Mucosa of stomach (tissue), 1 donor: ENCODE data around the gene ERC2.

Experiments
- H3K27me3 ChIP-seq: one replicate; pipeline ENCODE4 v1.7.0; 2013; ENCODE audit warnings: mild to moderate bottlenecking, low read length; ENCODE audit not compliant: control insufficient read depth, insufficient read depth
- H3K36me3 ChIP-seq: one replicate; pipeline ENCODE4 v1.7.0; 2013; ENCODE audit warnings: low read length; ENCODE audit not compliant: control insufficient read depth, insufficient read depth
- H3K4me1 ChIP-seq: one replicate; pipeline ENCODE4 v1.7.0; 2013; ENCODE audit warnings: mild to moderate bottlenecking, low read length; ENCODE audit not compliant: control insufficient read depth, insufficient read depth
- H3K4me3 ChIP-seq: one replicate; pipeline ENCODE4 v1.7.0; 2013; ENCODE audit warnings: low read length
- H3K9ac ChIP-seq: one replicate; pipeline ENCODE4 v1.7.0; 2013; ENCODE audit warnings: mild to moderate bottlenecking, low read length, moderate library complexity
- H3K9me3 ChIP-seq: one replicate; pipeline ENCODE4 v1.7.0; 2013; ENCODE audit warnings: mild to moderate bottlenecking, low read length, moderate library complexity; ENCODE audit not compliant: control insufficient read depth
- donor health status: Pancreatic carcinoma.

Gene ERC2

GRCh38 chr3:55486101-55486856 lies 982.0 kb downstream of the ERC2 start:
- Histone ChIP-seq H3K9ac (no peak overlapping the region), H3K27me3 (peaks cover 95% of the 10 kb centered on the region), H3K4me1 (peaks cover 27% of the 10 kb centered on the region), H3K36me3 (no peaks in the 10 kb centered on the region), H3K4me3 (no peak overlapping the region), H3K9me3 (no peaks in the 10 kb centered on the region)

DNA sequence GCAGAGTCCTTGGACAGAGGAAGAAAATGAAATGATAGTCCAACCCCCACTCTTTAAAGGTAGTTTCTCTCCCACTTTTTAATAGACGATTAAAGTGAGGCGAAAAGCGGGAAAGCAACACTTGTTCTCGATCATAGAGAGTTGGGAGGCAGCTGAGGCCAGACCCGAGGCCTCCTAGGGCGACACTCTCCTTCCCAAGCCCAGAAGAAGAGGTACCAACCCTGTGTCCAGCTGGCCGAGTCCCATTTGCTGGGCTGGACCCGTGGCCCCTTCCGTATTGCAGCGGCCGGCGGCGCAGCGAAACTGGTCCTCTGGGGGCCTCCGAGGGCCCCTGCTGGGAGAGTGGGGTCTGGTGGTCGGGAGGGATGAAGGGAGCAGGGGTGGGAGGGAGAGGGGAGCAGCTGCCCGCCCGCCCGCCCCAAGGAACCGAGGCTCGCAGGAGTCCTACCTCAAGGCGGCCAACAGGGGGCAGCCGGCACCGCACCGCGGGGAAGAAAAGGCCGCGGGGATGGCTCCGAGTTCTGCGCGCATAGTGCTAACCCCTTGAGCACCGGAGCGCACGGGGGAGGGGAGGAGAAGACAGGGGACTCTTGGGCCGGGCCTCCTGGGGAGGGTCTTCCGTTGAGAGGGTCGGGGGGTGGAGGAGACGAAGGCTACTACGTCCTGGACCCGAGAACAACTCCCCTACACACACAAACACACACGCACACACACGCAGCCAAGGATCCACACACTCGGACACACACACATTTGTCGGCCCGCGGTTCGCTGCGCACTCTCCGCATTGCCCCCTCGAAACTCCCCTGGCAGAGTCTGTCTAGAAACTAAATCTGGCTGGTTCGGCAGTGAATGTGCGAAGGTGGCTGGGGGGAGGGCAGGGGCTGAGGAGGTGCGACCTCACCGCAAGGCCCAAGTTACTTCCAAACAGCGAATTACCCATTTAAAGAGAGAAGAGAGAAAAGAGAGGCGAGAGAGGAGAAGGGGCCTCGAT lies 983.2 kb downstream of the ERC2 start:
- H3K9me3 ChIP-seq = no peaks in the 10 kb centered on the region
- H3K36me3 ChIP-seq = no peaks in the 10 kb centered on the region
- peak overlapping the region; percentile 22 for H3K4me3 ChIP-seq
- no peak overlapping the region for H3K9ac ChIP-seq
- peaks cover 27% of the 10 kb centered on the region for H3K4me1 ChIP-seq
- H3K27me3 ChIP-seq = peaks cover 95% of the 10 kb centered on the region

GRCh38 chr3:55484191-55484689 lies 984.0 kb downstream of the ERC2 start:
- Histone ChIP-seq H3K9ac (no peak overlapping the region), H3K9me3 (no peaks in the 10 kb centered on the region), H3K27me3 (peaks cover 95% of the 10 kb centered on the region), H3K4me1 (peaks cover 27% of the 10 kb centered on the region), H3K36me3 (no peaks in the 10 kb centered on the region), H3K4me3 (no peak overlapping the region)

- H3K4me3 ChIP-seq = no peak overlapping the region
- peaks cover 89% of the 10 kb centered on the region for H3K27me3 ChIP-seq
These were observed 984.8 kb downstream of the ERC2 start for GRCh38 chr3:55483196-55484095.

GRCh38 chr3:55482496-55483195 lies 985.6 kb downstream of the ERC2 start:
- no peaks in the 10 kb centered on the region for H3K9me3 ChIP-seq
- peaks cover 19% of the 10 kb centered on the region for H3K4me1 ChIP-seq
- no peak overlapping the region for H3K4me3 ChIP-seq
- no peaks in the 10 kb centered on the region for H3K36me3 ChIP-seq
- H3K9ac ChIP-seq = no peak overlapping the region
- peaks cover 84% of the 10 kb centered on the region for H3K27me3 ChIP-seq

More at GRCh38 chr3:55483196-55484095, 984.8 kb downstream of the ERC2 start:
- no peak overlapping the region for H3K9ac ChIP-seq
- peaks cover 21% of the 10 kb centered on the region for H3K4me1 ChIP-seq
- no peaks in the 10 kb centered on the region for H3K9me3 ChIP-seq
- H3K36me3 ChIP-seq = no peaks in the 10 kb centered on the region

DNA sequence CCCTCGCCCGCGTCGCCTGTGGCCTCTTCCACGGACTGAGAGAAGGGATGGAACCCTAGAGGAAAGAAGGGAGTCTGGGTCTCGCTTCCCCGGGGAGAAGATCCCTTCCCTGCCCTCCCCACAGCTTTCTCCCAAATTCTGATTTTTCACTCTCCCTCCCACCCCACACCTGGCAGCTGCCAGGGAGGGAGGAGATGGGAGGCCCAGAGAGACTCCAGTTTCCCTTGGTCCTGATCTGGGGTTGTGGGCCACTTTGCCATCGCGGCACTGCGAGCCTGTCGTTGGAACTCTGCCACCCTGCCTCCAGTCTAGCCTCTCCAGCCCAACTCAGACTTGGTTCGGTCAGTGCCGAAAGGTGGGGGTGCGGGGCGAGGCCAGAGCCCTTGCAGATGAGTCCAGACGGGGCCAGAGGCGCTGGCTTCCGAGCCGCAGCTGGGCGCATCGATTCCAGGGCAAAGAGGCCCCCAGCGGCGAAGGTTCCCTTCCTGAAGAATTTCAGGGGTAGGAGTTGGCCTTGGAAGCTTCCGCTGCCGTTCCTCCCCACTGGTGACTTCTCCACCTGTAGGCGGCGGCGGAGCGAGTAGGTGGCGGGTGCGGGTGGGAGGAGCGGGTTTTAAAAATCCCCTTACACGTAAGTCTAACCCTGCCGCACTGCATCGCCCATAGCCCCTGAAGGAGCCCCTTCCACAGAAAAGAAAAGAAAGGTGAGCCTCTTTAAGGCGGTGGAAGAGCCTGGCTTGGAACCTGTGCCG lies 986.3 kb downstream of the ERC2 start:
- no peaks in the 10 kb centered on the region for H3K9me3 ChIP-seq
- H3K4me3 ChIP-seq = no peak overlapping the region
- H3K9ac ChIP-seq = no peak overlapping the region
- H3K36me3 ChIP-seq = no peaks in the 10 kb centered on the region
- H3K27me3 ChIP-seq = peaks cover 77% of the 10 kb centered on the region
- peaks cover 14% of the 10 kb centered on the region for H3K4me1 ChIP-seq

DNA sequence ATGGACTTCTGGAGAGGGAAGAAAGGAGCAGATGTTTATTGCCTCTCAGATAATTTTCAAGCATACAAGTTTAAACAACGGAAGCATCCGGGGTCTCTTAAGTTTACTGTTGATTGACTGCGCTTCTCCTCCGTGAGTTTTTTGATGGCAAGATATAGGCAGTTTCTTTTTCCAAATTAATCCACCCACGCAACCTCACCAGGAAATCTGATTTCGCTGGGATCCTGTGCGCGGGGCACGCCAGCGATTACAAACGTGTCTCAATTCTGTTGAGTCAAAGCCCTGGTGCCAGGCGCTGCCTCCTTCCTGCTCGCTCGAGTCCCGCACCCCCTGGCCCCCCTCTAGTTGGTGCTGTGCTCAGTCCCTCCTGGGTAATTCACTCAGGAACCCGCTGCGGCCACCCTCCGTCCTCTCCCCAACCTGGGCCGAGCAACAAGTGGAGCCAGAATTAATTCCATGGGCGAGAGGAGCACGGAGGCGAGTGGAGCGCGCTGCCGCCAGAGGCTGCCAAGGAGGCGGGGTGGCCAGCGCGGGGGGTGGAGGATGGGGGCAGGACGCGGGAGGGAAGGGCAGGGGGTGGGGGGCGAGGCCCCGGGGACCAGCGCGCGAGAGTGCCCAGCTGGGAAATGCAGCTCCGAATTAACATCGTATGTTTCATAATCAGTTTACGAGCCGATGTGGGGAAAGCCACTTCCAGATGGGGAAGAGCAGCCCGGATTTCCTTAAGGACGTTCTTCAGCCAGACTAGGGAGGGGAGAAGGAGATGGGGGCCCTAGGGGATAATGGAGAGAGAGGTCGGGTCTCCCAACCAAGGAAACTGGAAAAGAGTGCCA lies 987.1 kb downstream of the ERC2 start:
- no peaks in the 10 kb centered on the region for H3K36me3 ChIP-seq
- no peak overlapping the region for H3K9ac ChIP-seq
- H3K27me3 ChIP-seq = peaks cover 72% of the 10 kb centered on the region
- H3K9me3 ChIP-seq = no peaks in the 10 kb centered on the region
- H3K4me3 ChIP-seq = no peak overlapping the region
- peaks cover 9% of the 10 kb centered on the region for H3K4me1 ChIP-seq

GRCh38 chr3:55477306-55478303 lies 990.7 kb downstream of the ERC2 start:
- no peak overlapping the region for H3K4me3 ChIP-seq
- no peaks in the 10 kb centered on the region for H3K36me3 ChIP-seq
- H3K27me3 ChIP-seq = peaks cover 56% of the 10 kb centered on the region
- H3K9me3 ChIP-seq = no peaks in the 10 kb centered on the region
- no peak overlapping the region for H3K9ac ChIP-seq
- peaks cover 5% of the 10 kb centered on the region for H3K4me1 ChIP-seq

GRCh38 chr3:55476515-55476914 lies 991.8 kb downstream of the ERC2 start:
- Histone ChIP-seq H3K9ac (no peak overlapping the region), H3K9me3 (no peaks in the 10 kb centered on the region), H3K27me3 (peaks cover 51% of the 10 kb centered on the region), H3K4me1 (no peaks in the 10 kb centered on the region), H3K36me3 (no peaks in the 10 kb centered on the region), H3K4me3 (no peak overlapping the region)
